Caco-2 (cell line): ENCODE results near the gene SLC28A1. TPM values are rescaled to one million over a fixed set of nuclear protein-coding genes. Genes with fewer than 3 reads are reported as not detected.

ENCODE experiments used
- BruUV-seq: library from RNA; stranded (reverse); fragments of 400-500 nt; replicated peaks from 2 replicates; lab custom pipeline; 2021; lab: Mats Ljungman, UMichigan
- CTCF ChIA-PET: fragments of 300-600 bp; sonication (Branson Sonifier 250); formaldehyde crosslinking; loops from one replicate; lab custom pipeline; 2022; ENCODE audit warnings: antibody characterized with exemption; lab: Charles Lee
- POLR2A ChIA-PET: fragments of 300-600 bp; sonication (Branson Sonifier 250); formaldehyde crosslinking; loops from one replicate; lab custom pipeline; 2022; ENCODE audit warnings: antibody characterized with exemption; lab: Charles Lee
- DNase-seq, 2 experiments: peaks; one replicate each; pipeline versions ENCODE4 v3.0.0 to v3.0.0-alpha.2; 2020 to 2022
- H3K27me3 ChIP-seq: replicated peaks from 2 replicates; pipeline ENCODE4 v1.6.0; 2011; ENCODE audit warnings: low read length; ENCODE audit not compliant: control insufficient read depth, insufficient read depth
- H3K36me3 ChIP-seq: 2 replicates; pipeline ENCODE4 v1.5.1; 2011; ENCODE audit warnings: low read length; ENCODE audit not compliant: control insufficient read depth, insufficient read depth
- H3K4me1 ChIP-seq: fragments of 250-450 bp; sonication (Bioruptor Pico); 2 replicates; pipeline ENCODE4 v1.5.1; 2020; ENCODE audit warnings: mild to moderate bottlenecking
- H3K4me3 ChIP-seq: 2 replicates; pipeline ENCODE4 v1.5.1; 2011; ENCODE audit warnings: low read depth, mild to moderate bottlenecking, control low read depth, low read length
- H3K9me3 ChIP-seq: fragments of 250-450 bp; sonication (Bioruptor Pico); 2 replicates; pipeline ENCODE4 v1.5.1; 2020; ENCODE audit warnings: mild to moderate bottlenecking, moderate library complexity
- H3K27ac Mint-ChIP-seq: one replicate; pipeline ENCODE4 v1.8.0; 2022; ENCODE audit warnings: mixed read lengths; ENCODE audit not compliant: unreplicated experiment
- H3K27me3 Mint-ChIP-seq: one replicate; pipeline ENCODE4 v1.8.0; 2022; ENCODE audit warnings: mixed read lengths; ENCODE audit not compliant: insufficient read depth, unreplicated experiment
- H3K36me3 Mint-ChIP-seq: one replicate; pipeline ENCODE4 v1.8.0; 2022; ENCODE audit warnings: mild to moderate bottlenecking, mixed read lengths; ENCODE audit not compliant: insufficient read depth, unreplicated experiment
- H3K4me1 Mint-ChIP-seq: one replicate; pipeline ENCODE4 v1.8.0; 2022; ENCODE audit warnings: low read depth, mixed read lengths; ENCODE audit not compliant: unreplicated experiment
- H3K4me3 Mint-ChIP-seq: one replicate; pipeline ENCODE4 v1.8.0; 2022; ENCODE audit warnings: mild to moderate bottlenecking, moderate library complexity, mixed read lengths; ENCODE audit not compliant: unreplicated experiment
- H3K9me3 Mint-ChIP-seq: one replicate; pipeline ENCODE4 v1.8.0; 2022; ENCODE audit warnings: mixed read lengths; ENCODE audit not compliant: unreplicated experiment
- CTCF ChIP-seq, 2 experiments: fragments of 200-600 bp in 1 of 2; IDR thresholded peaks; 1 replicate in 1 of 2; 2 replicates in 1 of 2; pipeline versions ENCODE4 v1.5.1 to v1.8.0; 2011 to 2022; ENCODE audit warnings: antibody characterized with exemption in 1 of 2, control low read depth in 1 of 2, inconsistent platforms in 1 of 2, low read depth in 1 of 2, low read length in 1 of 2, mild to moderate bottlenecking in 1 of 2, moderate library complexity in 1 of 2; ENCODE audit not compliant: insufficient read depth in 1 of 2, severe bottlenecking in 1 of 2, unreplicated experiment in 1 of 2
- intact Hi-C: fragments of 100-400 bp; cut with micrococcal nuclease; formaldehyde crosslinking; loops from one replicate; pipeline ENCODE4 v1.10.0; 2022; ENCODE audit not compliant: unreplicated experiment
- total RNA-seq: library from RNA; stranded (reverse); gene quantifications from 2 replicates; pipeline ENCODE4 v1.2.3, GENCODE V29; 2022

The SLC28A1 gene
- total RNA-seq, 1 experiment from 2014 or later = not detected

GRCh38 chr15:84899750-84900149 is 15.3 kb downstream of the SLC28A1 start:
- intact Hi-C loops = no loop called here
- TF ChIP-seq CTCF (IDR thresholded peaks at IDR 0.05; ENCODE audit: insufficient read depth in 1 of 2, low read depth in 1 of 2, low read length in 1 of 2, severe bottlenecking in 1 of 2, unreplicated experiment in 1 of 2) = no peak
- Histone ChIP-seq H3K4me1 (no peaks in the 10 kb centered on the region), H3K9me3 (no peaks in the 10 kb centered on the region), H3K36me3 (no peaks in the 10 kb centered on the region), H3K4me3 (no peak overlapping the region), H3K27me3 (no peaks in the 10 kb centered on the region; the same call in 1 of the 2 replicates)
- H3K4me3 Mint-ChIP-seq = no peak overlapping the region
- no peak for DNase-seq
- no peaks in the 10 kb centered on the region for H3K9me3 Mint-ChIP-seq
- no peak overlapping the region for H3K27ac Mint-ChIP-seq
- BruUV-seq = no TSS peak
- peaks cover 5% of the 10 kb centered on the region for H3K27me3 Mint-ChIP-seq
- ChIA-PET CTCF (interaction anchor here (0.6 kb wide), 1 partner anchor 77 kb away, joined by 5 read pairs; no protein-coding TSS in a partner anchor), POLR2A (no interaction called here)
- no peaks in the 10 kb centered on the region for H3K36me3 Mint-ChIP-seq
- H3K4me1 Mint-ChIP-seq = peaks cover 7% of the 10 kb centered on the region

- H3K4me3 Mint-ChIP-seq = no peak overlapping the region
- BruUV-seq = no TSS peak
- Histone ChIP-seq H3K36me3 (no peaks in the 10 kb centered on the region), H3K4me1 (no peaks in the 10 kb centered on the region), H3K27me3 (no peaks in the 10 kb centered on the region; the same call in 1 of the 2 replicates), H3K9me3 (no peaks in the 10 kb centered on the region), H3K4me3 (no peak overlapping the region)
- CTCF ChIA-PET = no interaction called here
- no peak overlapping the region for H3K27ac Mint-ChIP-seq
- POLR2A ChIA-PET = no interaction called here
- intact Hi-C loops = no loop called here
- no peak for DNase-seq
- no peak for TF ChIP-seq CTCF (IDR thresholded peaks at IDR 0.05; ENCODE audit: insufficient read depth in 1 of 2, low read depth in 1 of 2, low read length in 1 of 2, severe bottlenecking in 1 of 2, unreplicated experiment in 1 of 2)
- no peaks in the 10 kb centered on the region for H3K9me3 Mint-ChIP-seq
- H3K36me3 Mint-ChIP-seq = no peaks in the 10 kb centered on the region
- peaks cover 5% of the 10 kb centered on the region for H3K27me3 Mint-ChIP-seq
- peaks cover 8% of the 10 kb centered on the region for H3K4me1 Mint-ChIP-seq
Measured at GRCh38 chr15:84901540-84901939, 17.1 kb downstream of the SLC28A1 start.

- intact Hi-C loops = no loop called here
- no peaks in the 10 kb centered on the region for H3K36me3 ChIP-seq
- Mint-ChIP-seq H3K36me3 (no peaks in the 10 kb centered on the region), H3K9me3 (no peaks in the 10 kb centered on the region), H3K27me3 (peaks cover 5% of the 10 kb centered on the region), H3K27ac (no peak overlapping the region), H3K4me3 (no peak overlapping the region), H3K4me1 (peaks cover 13% of the 10 kb centered on the region)
- ChIA-PET CTCF (interaction anchor here (1.4 kb wide), 1 partner anchor 9 kb away, joined by 3 read pairs; no protein-coding TSS in a partner anchor), POLR2A (no interaction called here)
- no peak for TF ChIP-seq CTCF (IDR thresholded peaks at IDR 0.05; ENCODE audit: insufficient read depth in 1 of 2, low read depth in 1 of 2, low read length in 1 of 2, severe bottlenecking in 1 of 2, unreplicated experiment in 1 of 2)
- no peaks in the 10 kb centered on the region; the same call in 1 of the 2 replicates for H3K27me3 ChIP-seq
- no peak overlapping the region for H3K4me3 ChIP-seq
- no TSS peak for BruUV-seq
- H3K9me3 ChIP-seq = no peaks in the 10 kb centered on the region
- H3K4me1 ChIP-seq = peaks cover 5% of the 10 kb centered on the region; the same call in 1 of the 2 replicates
- DNase-seq = no peak
Measured at GRCh38 chr15:84903751-84904150, 19.3 kb downstream of the SLC28A1 start.
